Karpas-422 (cell line): ENCODE data around the gene ABCA3. TPM values are rescaled to one million over a fixed set of nuclear protein-coding genes. Genes with fewer than 3 reads are reported as not detected.

Experiments used
- DNase-seq: peaks from one replicate; pipeline ENCODE4 v3.0.0-alpha.2; 2015
- H2AFZ ChIP-seq: fragments of 200-600 bp; sonication (generic); 2 replicates; pipeline ENCODE4 v1.6.1; 2014; ENCODE audit warnings: antibody characterized with exemption, low read length, mixed read lengths
- H3K27ac ChIP-seq: fragments of 200-600 bp; sonication (generic); 2 replicates; pipeline ENCODE4 v1.5.1; 2014; ENCODE audit warnings: mild to moderate bottlenecking, low read length, moderate library complexity
- H3K27me3 ChIP-seq: fragments of 200-600 bp; sonication (generic); 2 replicates; pipeline ENCODE4 v1.6.1; 2014; ENCODE audit warnings: low read length, mixed read lengths
- H3K36me3 ChIP-seq: fragments of 200-600 bp; sonication (generic); 2 replicates; pipeline ENCODE4 v1.6.1; 2014; ENCODE audit warnings: low read length, mixed read lengths; ENCODE audit not compliant: insufficient read depth
- H3K4me1 ChIP-seq: fragments of 200-600 bp; sonication (generic); 2 replicates; pipeline ENCODE4 v1.6.1; 2014; ENCODE audit warnings: mild to moderate bottlenecking, low read length, mixed read lengths
- H3K4me2 ChIP-seq: fragments of 200-600 bp; sonication (generic); 2 replicates; pipeline ENCODE4 v1.6.1; 2014; ENCODE audit warnings: low read length, low read depth, mild to moderate bottlenecking; ENCODE audit not compliant: poor library complexity, severe bottlenecking
- H3K4me3 ChIP-seq: fragments of 200-600 bp; sonication (generic); 2 replicates; pipeline ENCODE4 v1.5.1; 2014; ENCODE audit warnings: mild to moderate bottlenecking, antibody characterized with exemption, low read length, mixed read lengths
- H3K79me2 ChIP-seq: fragments of 200-600 bp; sonication (generic); 2 replicates; pipeline ENCODE4 v1.6.1; 2014; ENCODE audit warnings: mild to moderate bottlenecking, low read length, mixed read lengths
- H3K9ac ChIP-seq: fragments of 200-600 bp; sonication (generic); 2 replicates; pipeline ENCODE4 v1.6.0; 2014; ENCODE audit warnings: low read length
- H3K9me2 ChIP-seq: fragments of 200-600 bp; sonication (generic), shearing (Covaris generic); replicated peaks from 2 replicates; pipeline ENCODE4 v1.6.0; 2014; ENCODE audit warnings: mild to moderate bottlenecking, low read length, moderate library complexity; ENCODE audit not compliant: insufficient read depth
- H3K9me3 ChIP-seq: fragments of 300-700, 200-600 bp; sonication (generic); 2 replicates; pipeline ENCODE4 v1.6.1; 2014; ENCODE audit warnings: low read length, mixed read lengths
- H4K20me1 ChIP-seq: fragments of 200-600 bp; sonication (generic); 2 replicates; pipeline ENCODE4 v1.6.1; 2014; ENCODE audit warnings: mild to moderate bottlenecking, antibody characterized with exemption, low read length, low read depth; ENCODE audit not compliant: insufficient read depth
- total RNA-seq: library from RNA; depleted of rRNA; stranded (reverse); fragments of >200 nt; shearing (Covaris generic); gene quantifications from 2 replicates; pipeline ENCODE4 v1.2.3, GENCODE V29; 2014; ENCODE audit warnings: low replicate concordance

Gene ABCA3
- total RNA-seq, 1 experiment from 2014 or later = 0.37 TPM

DNA sequence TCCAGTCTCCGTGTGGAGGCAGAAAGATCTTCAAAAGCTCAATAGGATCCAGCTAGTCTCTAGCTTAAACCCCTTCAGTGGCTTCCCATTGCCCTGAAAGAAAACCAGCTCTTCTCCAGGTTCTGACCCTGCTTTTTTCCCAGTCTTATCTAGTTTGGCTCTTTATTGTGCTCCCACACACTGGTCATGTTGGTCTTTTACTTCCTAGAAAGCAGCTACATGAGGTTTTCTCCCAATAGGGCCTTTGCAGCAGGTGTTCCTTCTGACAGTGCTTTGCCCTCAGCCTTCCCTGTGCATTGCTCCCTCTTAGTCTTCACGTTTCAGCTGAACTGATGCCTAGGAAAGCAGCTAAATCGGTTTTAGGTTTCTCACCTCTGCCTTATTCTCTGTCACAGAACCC lies 21.7 kb upstream of the ABCA3 start:
- Histone ChIP-seq H3K36me3 (no peaks in the 10 kb centered on the region), H3K9me2 (no peaks in the 10 kb centered on the region), H2AFZ (no peak overlapping the region), H3K27me3 (no peaks in the 10 kb centered on the region), H3K27ac (no peak overlapping the region), H3K4me2 (no peak overlapping the region), H3K4me1 (no peaks in the 10 kb centered on the region), H3K9me3 (no peaks in the 10 kb centered on the region), H4K20me1 (no peaks in the 10 kb centered on the region), H3K9ac (no peak overlapping the region), H3K79me2 (no peaks in the 10 kb centered on the region), H3K4me3 (no peak overlapping the region)
- no peak for DNase-seq

DNA sequence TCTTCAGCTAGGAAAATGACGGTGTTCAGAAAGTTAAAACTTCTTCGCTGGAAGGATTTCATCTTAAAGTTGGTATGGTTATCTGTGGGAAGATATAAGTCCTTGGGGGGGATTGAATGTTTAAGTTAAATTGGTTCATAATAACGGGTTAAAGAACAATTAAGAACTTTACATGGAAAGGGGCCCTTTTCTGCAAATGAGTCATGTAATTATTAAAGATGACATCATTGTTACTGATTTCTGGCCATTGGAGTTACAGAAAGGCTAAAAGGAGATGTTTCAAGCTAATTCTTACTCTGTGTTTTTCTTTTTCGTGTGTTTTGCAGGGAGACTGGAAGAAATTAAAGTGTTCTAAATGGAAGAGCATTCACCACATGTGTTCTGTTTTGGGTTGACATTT lies 20.6 kb upstream of the ABCA3 start:
- no peak overlapping the region for H3K4me3 ChIP-seq
- no peaks in the 10 kb centered on the region for H3K9me3 ChIP-seq
- H3K4me2 ChIP-seq = no peak overlapping the region
- H3K79me2 ChIP-seq = no peaks in the 10 kb centered on the region
- no peaks in the 10 kb centered on the region for H4K20me1 ChIP-seq
- H3K9ac ChIP-seq = no peak overlapping the region
- no peaks in the 10 kb centered on the region for H3K9me2 ChIP-seq
- no peak overlapping the region for H3K27ac ChIP-seq
- no peak overlapping the region for H2AFZ ChIP-seq
- no peak for DNase-seq
- H3K36me3 ChIP-seq = no peaks in the 10 kb centered on the region
- H3K4me1 ChIP-seq = no peaks in the 10 kb centered on the region
- no peaks in the 10 kb centered on the region for H3K27me3 ChIP-seq

GRCh38 chr16:2359919-2360318 lies 19.4 kb upstream of the ABCA3 start:
- Histone ChIP-seq H3K4me3 (no peak overlapping the region), H3K4me1 (no peaks in the 10 kb centered on the region), H3K9me3 (no peaks in the 10 kb centered on the region), H4K20me1 (no peaks in the 10 kb centered on the region), H3K27ac (no peak overlapping the region), H3K4me2 (no peak overlapping the region), H3K9me2 (no peaks in the 10 kb centered on the region), H2AFZ (no peak overlapping the region), H3K9ac (no peak overlapping the region), H3K79me2 (no peaks in the 10 kb centered on the region), H3K36me3 (no peaks in the 10 kb centered on the region), H3K27me3 (no peaks in the 10 kb centered on the region)
- no peak for DNase-seq

- no peak overlapping the region for H3K27ac ChIP-seq
- H3K9me2 ChIP-seq = no peaks in the 10 kb centered on the region
- H3K4me3 ChIP-seq = no peak overlapping the region
Observed at GRCh38 chr16:2358811-2359210, 18.3 kb upstream of the ABCA3 start.

DNA sequence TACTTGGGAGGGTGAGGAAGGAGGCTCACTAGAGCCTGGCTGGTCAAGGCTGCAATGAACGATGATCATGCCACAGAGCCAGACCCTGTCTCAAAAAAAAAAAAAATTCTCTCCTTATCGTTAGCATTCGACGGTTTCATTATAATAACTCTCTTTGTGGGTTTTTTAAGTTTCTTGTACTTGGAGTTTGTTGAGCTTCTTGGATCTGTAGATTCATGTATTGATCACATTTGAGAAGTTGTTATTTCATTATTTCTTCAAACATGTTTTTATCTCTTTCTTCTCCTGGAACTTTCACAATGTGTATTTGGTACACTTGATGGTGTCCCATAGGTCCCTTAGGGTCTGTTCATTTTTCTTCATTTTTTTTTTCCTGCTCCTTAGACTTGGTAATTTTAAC lies 16.8 kb upstream of the ABCA3 start:
- H3K79me2 ChIP-seq = no peaks in the 10 kb centered on the region
- no peaks in the 10 kb centered on the region for H4K20me1 ChIP-seq
- no peak overlapping the region for H3K9ac ChIP-seq
- no peak overlapping the region for H2AFZ ChIP-seq
- H3K9me3 ChIP-seq = no peaks in the 10 kb centered on the region
- H3K27me3 ChIP-seq = no peaks in the 10 kb centered on the region
- H3K27ac ChIP-seq = no peak overlapping the region
- no peaks in the 10 kb centered on the region for H3K9me2 ChIP-seq
- no peaks in the 10 kb centered on the region for H3K36me3 ChIP-seq
- no peaks in the 10 kb centered on the region for H3K4me1 ChIP-seq
- DNase-seq = no peak
- H3K4me3 ChIP-seq = no peak overlapping the region
- H3K4me2 ChIP-seq = no peak overlapping the region

More at GRCh38 chr16:2358811-2359210, 18.3 kb upstream of the ABCA3 start:
- Histone ChIP-seq H3K9me3 (no peaks in the 10 kb centered on the region), H2AFZ (no peak overlapping the region), H3K27me3 (no peaks in the 10 kb centered on the region), H4K20me1 (no peaks in the 10 kb centered on the region), H3K4me1 (no peaks in the 10 kb centered on the region), H3K79me2 (no peaks in the 10 kb centered on the region), H3K36me3 (no peaks in the 10 kb centered on the region), H3K4me2 (no peak overlapping the region), H3K9ac (no peak overlapping the region)
- no peak for DNase-seq

- DNase-seq = no peak
- Histone ChIP-seq H3K9me3 (no peaks in the 10 kb centered on the region), H3K36me3 (no peaks in the 10 kb centered on the region), H3K27me3 (no peaks in the 10 kb centered on the region), H3K4me2 (no peak overlapping the region), H3K9ac (no peak overlapping the region), H3K4me1 (no peaks in the 10 kb centered on the region), H4K20me1 (no peaks in the 10 kb centered on the region), H3K9me2 (no peaks in the 10 kb centered on the region), H3K4me3 (no peak overlapping the region), H3K79me2 (no peaks in the 10 kb centered on the region), H3K27ac (no peak overlapping the region), H2AFZ (no peak overlapping the region)
Observed at GRCh38 chr16:2350500-2350899, 10.0 kb upstream of the ABCA3 start.

DNA sequence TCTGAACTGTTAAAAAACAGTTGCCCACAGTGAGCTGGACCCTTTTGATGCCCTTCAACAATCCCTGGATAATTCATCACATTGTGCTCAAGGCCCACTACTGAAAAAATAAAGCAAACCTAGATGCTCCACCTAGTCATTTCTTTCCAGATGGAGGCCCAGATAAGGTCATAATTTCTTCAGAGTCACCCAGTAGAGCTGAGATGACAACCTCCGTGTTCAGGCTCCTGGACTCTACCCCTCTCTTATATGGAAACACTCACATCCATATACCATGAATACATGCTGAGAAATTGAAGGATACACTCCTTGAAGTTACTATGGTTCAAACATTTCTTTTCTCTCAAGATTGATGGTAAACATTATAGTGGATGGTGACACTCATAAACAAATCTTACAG lies 2.7 kb upstream of the ABCA3 start:
- Histone ChIP-seq H3K27me3 (0 out of 2 replicates have a peak, but pooled peaks cover 2% of the 10 kb centered on the region), H3K4me2 (no peak overlapping the region), H3K79me2 (no peaks in the 10 kb centered on the region), H3K4me1 (no peaks in the 10 kb centered on the region; the same call in none of the 2 replicates), H3K4me3 (no peak overlapping the region), H3K36me3 (no peaks in the 10 kb centered on the region), H2AFZ (no peak overlapping the region), H4K20me1 (no peaks in the 10 kb centered on the region), H3K9me2 (no peaks in the 10 kb centered on the region), H3K9ac (no peak overlapping the region), H3K9me3 (no peaks in the 10 kb centered on the region), H3K27ac (no peak overlapping the region)
- no peak for DNase-seq

GRCh38 chr16:2341456-2342447 lies 1.2 kb upstream of the ABCA3 start:
- Histone ChIP-seq H3K79me2 (no peaks in the 10 kb centered on the region), H3K36me3 (no peaks in the 10 kb centered on the region), H3K4me1 (no peaks in the 10 kb centered on the region; the same call in none of the 2 replicates), H3K27me3 (0 out of 2 replicates have a peak, but pooled peaks cover 2% of the 10 kb centered on the region), H3K27ac (no peak overlapping the region), H3K4me3 (no peak overlapping the region), H3K9ac (no peak overlapping the region), H3K4me2 (no peak overlapping the region), H2AFZ (no peak overlapping the region), H3K9me2 (no peaks in the 10 kb centered on the region), H4K20me1 (no peaks in the 10 kb centered on the region), H3K9me3 (no peaks in the 10 kb centered on the region)
- no peak for DNase-seq
